Skeletal muscle cell (primary cell): Measurements from ENCODE around the gene SPIC.
"Not testable (repeated sequence)": the region's sequence is repeated elsewhere in the genome, so short reads cannot be mapped to it uniquely, and the experiment has no call there.

ENCODE experiments used
- DNase-seq: peaks from one replicate; pipeline ENCODE4 v3.0.0-alpha.2; 2010; ENCODE audit warnings: low read depth
- H3K4me3 ChIP-seq: 2 replicates; pipeline ENCODE4 v1.5.1; 2011; ENCODE audit warnings: low read depth, mild to moderate bottlenecking, control low read depth, low read length, moderate library complexity

SPIC gene

DNA sequence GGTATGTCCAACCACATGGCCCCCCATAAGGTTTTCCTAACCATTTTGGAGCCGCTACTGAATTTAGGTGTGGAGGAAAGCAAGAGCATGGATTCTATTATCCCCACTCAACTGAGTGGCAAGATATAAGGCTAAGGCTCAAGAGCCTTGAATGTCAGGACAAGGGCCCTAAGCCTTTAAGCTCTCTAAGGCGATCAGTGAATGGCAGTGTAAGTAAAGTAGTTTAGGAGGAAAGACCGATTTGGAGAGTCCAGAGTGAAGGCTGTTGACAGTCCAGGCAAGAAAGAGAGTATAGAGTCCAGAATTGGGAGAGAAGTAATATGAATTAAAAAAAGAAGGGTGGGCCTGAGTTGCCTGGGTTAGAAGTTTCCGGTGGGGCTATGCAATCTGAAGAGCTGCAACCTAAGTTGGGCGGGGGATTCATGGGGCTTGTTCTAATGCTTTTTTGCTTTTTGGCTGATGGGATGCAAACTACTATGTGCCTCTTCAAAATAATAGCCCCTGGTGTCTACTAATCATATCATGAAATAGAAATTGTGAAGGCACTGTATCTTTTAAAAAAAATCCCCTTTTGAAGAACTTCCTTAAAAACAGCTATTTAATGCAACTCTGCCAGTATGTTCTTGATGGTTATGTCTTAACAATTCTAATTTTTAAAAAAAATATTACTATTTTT, at the start of gene SPIC:
Gene SPIC (plus strand): TSS at position 626 of the 676 bp plus-strand sequence. CDS start 1,569 bp downstream, outside the sequence.
- H3K4me3 ChIP-seq = no peak within 1 kb of the TSS
- DNase-seq = no peak

DNA sequence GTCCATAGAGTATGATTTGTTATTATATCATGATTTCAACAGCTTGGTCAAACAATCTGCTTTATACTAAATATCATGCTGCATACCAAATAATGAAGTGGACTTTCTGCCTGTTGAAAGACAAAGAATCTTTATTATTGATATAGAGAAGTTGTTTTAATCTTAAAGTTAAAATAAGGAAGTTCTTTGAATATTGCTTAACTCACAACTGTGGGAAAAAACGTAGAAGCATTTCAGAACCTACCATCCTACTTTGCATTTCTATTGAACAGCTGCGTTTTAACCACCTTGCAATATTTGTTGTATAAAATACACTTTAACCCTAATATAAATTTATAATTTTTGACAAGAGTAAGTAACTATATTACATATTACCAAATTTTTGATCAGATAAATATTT, 44.7 kb upstream of the SPIC start:
- H3K4me3 ChIP-seq = no peak overlapping the region
- no peak for DNase-seq

DNA sequence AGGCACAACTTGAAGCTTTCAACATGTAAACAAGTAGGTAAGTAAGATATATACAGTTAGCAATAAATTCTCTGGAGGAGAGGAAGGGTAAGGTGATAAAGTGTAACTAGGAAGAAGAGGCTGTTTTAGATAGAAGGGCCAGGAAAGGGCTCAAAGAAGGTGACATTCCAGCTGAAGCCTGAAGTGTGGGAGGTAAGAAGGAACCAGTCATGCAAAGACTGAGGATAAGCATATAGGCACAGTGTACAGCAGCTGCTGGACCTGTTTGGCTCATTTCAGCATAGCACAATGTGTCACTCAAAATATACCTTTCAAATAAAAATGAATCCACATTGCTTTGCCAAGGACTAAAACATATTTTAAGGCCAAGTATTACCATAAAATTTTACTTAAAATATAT, 39.0 kb upstream of the SPIC start:
- no peak for DNase-seq

DNA sequence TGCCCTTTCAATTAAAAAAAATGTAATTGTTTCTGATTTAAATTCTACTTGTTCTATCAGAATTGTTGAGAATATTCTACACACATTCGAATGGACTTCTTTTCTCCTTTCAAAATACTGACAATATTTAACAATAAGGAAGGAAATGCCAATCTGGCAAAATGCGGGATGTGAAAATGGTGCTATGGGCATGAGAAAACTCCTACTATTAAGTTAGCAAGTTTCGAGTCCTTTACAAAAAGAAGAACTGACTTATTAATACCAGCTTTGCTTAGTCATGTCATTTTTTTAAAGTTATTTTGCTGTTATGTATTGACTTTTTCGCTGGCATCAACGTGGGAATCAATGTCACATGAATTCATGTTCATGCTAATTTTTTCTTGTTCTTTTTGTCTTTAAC, 35.9 kb upstream of the SPIC start:
- DNase-seq = no peak
- no peak overlapping the region for H3K4me3 ChIP-seq

More for the DNA sequence above, 39.0 kb upstream of the SPIC start:
- no peak overlapping the region for H3K4me3 ChIP-seq

DNA sequence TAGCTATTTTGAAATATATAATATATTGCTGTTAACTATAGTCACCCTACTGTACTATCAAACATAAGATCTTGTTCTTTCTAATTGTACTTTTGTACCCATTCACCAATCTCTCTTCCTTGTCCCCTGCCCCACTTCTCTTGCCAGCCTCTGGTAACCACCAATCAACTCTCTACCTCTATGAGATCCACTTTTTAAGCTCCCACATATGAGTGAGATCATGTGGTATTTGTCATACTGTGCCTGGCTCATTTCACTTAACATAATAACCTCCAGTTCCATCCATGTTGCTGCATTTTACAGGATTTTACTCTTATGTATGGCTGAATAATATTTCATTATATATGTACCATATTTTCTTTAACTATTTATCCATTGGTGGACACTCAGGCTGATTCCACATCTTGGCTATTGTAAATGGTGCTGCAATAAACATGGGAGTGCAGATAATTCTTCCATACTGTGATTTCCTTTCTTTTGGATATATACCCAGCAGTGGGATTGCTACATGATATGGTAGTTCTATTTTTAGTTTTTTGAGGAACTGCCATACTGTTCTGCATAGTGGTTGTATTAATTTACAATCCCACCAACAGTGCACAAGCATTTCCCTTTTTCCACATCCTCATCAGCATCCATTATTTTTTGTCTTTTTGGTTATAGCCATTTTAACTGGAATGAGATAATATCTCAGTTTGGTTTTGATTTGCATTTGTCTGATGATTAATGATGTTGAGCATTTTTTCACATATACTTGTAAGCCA, 33.5 kb upstream of the SPIC start:
- H3K4me3 ChIP-seq = no peak overlapping the region
- no peak for DNase-seq

DNA sequence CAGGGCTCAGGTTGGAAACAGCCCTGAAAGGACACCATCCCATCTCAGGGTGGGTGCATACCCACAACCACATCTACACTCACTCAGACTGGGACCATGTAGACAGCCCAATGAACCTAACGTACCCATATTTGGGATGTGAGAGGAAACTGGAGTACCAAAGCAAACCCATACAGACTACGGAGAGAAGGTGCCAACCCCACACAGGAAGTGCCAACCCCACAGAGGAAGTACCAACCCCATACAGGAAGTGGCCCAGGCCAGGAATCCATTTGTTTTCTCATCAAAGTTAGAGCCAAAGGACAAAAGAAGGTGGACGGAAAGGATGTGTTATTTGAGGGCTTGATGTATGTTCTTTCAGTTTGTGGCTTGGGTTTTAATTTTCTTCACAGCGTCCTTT, 19.5 kb upstream of the SPIC start:
- DNase-seq = no peak
- no peak overlapping the region for H3K4me3 ChIP-seq

DNA sequence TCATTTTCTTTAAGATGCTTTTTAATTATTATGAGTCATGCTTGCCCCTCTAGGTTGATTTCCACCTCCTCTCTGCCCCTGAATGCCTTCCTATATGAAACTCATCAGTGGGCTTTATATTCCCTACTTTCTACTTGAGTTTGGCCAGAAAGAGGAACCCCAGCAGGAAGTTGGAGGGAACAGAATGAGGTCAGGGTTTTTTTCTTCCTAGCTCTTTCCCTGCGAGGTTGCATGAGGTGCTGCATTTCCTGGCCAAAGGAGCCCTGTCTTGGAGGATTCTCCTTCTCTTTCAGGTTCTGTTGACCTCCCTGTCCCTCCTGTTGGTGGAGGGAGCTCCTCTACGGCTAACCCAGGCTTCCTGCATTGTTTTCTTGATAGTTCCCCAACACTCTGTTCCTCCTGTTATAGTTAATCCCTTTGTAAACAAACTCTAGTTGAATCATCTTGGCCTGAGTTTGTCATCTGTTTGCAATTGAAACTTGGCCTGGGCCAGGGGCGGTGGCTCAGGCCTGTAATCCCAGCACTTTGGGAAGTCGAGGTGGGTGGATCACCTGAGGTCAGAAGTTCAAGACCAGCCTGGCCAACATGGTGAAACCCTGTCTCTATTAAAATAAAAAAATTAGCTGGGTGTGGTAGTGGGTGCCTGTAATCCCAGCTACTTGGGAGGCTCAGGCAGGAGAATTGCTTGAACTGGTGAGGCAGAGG, 15.3 kb upstream of the SPIC start:
- DNase-seq = no peak
- no peak overlapping the region for H3K4me3 ChIP-seq

DNA sequence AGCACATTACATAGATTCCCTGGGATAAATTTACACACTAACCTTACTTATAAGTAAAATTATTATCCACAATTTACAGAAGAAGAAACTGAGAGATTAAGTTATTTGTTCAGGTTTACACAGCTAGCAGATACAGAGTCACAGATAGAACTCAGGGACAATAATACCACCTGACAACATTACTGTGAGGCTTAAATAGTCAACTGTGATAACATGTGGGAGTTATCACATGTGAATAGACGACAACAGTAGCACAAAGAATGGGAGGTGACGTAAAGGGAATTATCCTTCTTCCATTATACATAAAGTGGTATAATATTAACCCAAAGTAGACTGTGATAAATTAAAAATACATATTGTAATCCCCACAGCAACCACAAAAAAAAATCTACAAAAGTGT, 6.2 kb upstream of the SPIC start:
- no peak for DNase-seq

DNA sequence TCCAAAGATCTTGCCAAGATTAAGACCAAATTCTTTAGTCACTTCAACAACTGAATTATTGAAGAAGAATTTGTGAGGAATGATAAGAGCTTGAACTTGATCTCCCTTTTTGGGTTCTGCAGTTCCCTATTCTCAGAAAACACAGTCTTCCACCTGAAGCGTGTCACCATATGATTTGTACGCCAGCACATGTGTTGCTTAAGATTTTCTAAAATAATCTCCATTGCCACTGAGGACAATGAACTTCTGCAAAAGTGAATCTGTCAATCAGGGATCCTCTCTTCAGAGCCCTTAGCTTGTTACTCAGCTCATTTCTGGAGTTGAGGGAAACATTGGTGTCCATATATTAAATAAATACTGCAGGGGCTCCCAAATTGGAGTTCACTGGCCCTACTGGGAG, 4.2 kb upstream of the SPIC start:
- H3K4me3 ChIP-seq = no peak overlapping the region
- DNase-seq = no peak

More for the DNA sequence above, 6.2 kb upstream of the SPIC start:
- no peak overlapping the region for H3K4me3 ChIP-seq

DNA sequence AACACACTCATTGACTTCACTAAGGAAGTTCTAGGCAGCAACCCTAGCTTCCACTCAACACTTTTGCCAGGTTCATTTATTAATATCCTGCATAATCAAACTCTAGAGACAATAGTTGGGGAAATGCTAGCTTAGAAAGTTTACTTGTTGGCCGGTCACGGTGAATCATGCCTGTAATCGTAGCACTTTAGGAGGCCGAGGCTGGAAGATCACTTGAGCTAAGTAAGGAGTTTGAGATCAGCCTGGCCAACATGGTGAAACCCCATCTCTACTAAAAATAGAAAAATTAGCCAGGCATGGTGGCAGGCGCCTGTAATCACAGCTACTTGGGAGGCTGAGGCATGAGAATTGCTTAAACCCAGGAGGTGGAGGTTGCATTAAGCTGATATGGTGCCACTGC, 3.3 kb upstream of the SPIC start:
- not testable (repeated sequence) for H3K4me3 ChIP-seq, DNase-seq

DNA sequence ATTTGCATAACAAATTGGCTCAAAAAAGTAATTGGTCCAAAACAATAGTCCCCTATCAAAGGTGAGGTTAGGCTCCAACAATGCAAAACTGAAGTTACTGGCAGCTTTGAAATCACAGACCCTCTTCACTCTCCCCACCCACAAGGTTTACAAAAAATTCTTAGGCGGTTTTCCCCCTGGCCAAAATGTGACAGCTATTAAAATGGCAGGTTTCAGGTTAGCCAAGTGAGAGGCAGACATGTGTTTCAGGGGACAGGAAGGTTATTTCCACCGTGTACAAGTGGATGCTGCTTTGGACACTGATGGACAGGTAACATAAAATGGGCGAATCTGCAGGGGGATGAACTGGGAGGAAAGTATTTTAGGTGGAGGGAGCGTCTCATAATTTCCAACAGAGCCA, 888 bp upstream of the SPIC start:
- DNase-seq = no peak
- H3K4me3 ChIP-seq = no peak overlapping the region

DNA sequence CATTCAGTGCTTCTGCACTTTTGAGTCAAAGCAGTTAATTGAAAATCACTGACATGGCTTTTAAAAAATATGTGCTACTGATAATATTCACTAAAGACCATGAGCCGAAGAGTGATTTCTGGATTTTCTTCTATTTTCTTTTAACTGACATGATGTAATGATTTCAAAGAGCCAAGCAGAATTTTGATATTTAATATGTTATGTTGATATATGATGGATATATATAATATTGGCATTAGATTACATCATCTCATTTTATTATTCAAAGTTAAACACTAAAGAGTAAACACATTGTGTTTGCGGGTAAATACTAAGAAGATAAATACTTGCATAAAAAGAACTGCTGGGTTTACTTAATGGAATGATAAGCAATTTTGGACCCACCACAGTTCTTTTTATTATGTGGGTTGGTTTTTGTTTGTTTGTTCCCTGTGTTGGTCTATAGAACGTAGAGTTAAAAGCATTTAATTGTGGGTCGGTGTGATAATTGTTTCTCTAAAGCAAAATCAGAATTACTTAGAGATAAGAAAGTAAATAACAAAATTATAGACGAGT, 692 bp downstream of the SPIC start:
- DNase-seq = no peak
- no peak overlapping the region for H3K4me3 ChIP-seq

DNA sequence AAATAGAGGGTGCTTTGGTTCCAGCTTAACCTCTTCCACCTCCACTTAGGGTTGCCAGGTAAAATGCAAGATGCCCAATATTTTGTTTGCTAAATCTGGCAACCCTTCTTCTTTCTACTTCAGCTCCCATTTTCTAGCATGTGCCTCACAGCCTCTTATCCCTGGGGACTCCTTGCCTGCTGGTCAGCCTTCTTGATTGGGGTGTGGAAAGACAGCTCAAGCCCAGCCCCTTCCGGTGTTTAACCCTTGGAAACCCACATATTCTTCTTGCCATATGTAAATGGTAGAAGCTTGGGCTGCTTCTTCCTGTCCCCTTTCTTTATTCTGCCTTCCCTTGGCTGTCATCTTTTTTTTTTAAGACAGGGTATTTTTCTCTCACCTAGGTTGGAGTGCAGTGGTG, 5.7 kb downstream of the SPIC start:
- H3K4me3 ChIP-seq = no peak overlapping the region
- no peak for DNase-seq

DNA sequence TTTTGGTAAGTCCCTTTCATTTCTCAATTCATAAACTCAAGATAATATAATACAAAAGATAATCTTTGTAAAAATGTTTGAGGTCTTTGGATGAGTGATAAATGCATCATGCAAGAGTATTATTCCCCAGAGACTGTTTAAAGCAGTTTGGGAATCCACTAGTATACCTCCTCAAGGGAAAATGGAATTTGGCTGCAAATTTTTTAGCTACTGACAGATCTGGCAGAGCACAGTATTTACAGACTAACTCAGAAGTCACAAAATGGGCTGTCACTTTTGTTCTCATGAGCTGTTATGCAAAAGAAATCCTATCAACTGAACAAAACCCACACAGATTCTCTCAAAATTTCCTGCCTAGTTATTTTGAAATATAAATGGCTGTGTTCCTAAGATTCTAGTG, 9.9 kb downstream of the SPIC start:
- no peak overlapping the region for H3K4me3 ChIP-seq
- DNase-seq = no peak

DNA sequence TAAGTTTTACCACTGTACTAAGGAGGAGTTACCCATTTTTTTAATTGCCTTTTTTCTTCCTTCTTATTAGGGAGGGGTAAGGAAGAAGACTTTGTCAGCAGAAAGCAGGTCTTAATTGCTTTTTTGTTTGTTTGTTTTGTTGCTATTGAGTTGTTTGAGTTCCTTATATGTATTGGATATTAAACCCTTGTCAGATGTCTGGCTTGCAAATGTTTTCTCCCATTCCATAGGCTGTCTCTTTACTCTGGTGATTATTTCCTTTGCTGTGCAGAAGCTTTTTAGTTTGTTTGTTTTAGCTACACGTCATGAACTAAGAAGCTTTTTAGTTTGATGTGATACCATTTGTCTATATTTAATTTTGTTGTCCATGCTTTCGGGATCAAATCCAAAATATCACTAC, 13.3 kb downstream of the SPIC start:
- no peak for DNase-seq
- H3K4me3 ChIP-seq = no peak overlapping the region

DNA sequence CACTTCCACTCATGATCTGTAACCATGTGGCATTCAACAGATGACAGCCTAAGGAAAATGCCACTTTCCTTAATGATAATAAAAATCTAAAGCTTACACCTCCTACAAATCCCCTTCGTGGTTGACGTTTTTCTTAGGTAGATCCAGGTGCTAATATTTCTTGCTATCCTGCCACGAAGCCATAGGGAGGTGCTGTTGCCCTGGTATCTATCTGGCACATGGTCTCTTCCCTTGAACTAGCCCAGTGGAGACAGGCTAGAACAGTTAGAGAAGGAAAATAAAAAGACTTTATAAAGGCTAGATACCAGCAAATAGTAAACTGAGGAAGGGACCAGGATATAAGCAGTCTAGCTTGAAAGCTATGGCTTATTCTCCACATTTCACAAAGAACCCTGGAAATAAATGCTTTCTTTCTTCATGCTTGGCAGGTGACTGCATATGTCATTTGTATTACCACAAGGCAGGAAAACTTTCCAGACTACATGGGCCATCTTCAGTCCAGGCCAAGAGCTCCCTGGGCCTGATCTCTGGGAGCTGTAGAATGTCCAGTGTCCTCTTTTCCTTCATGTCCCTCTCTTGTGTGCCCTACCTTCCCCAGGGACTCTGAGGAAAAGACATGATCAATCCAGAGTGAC, 15.3 kb downstream of the SPIC start:
- H3K4me3 ChIP-seq = no peak overlapping the region
- DNase-seq = no peak

DNA sequence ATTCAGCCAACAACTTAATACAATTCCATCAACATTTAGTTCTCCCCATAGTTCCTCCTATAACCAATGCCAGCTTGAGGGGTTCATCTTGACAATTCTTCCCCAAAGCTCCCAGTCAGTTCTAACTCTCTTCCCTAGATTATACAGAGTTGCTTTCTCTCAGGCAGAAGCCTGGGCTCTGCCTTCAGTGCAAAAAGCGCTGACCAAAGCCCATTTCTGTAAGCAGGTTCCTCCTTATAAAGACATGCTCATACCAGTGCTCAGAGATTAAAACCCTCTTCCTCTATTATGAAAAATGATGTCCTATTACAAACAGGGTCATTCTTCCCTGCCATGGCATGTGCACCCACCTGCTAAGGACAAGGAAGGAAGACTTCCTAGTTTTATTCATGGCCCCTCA, 16.2 kb downstream of the SPIC start:
- DNase-seq = no peak
- no peak overlapping the region for H3K4me3 ChIP-seq

DNA sequence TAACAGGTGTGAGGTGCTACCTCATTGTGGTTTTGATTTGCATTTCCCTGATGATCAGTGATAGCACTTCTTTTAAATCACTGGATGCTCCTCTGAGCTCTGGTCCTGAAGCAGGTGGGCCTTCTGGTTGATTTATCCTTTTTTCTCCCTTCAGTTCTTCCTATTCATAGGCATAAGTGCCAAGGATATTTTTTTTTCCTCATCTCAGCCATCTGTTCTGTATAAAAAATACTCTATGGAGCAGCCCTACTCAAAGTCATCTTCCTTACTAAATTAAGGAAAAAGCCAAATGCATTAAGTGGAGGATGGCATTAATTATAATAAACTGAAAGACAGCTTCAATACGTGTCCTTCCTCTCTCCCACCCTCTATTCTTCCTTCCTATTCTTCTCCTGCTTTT, 18.4 kb downstream of the SPIC start:
- no peak overlapping the region for H3K4me3 ChIP-seq
- no peak for DNase-seq

DNA sequence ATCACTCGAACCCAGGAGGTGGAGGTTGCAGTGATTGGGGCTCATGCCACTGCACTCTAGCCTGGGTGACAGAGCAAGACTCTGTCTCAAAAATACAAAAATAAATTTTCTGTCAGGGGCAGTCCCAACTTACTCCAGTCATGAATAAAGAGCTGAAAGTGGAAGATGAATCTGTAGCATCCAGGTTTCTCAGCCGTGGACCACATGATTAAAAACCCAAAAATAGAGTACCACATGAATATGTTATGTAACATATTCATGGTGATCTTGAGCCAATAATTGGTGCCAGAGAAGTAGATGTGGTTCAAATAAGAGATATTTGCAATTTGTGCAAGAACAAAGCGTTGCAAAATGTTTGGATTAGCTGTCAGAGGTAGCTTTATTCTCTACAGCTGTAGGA, 23.1 kb downstream of the SPIC start:
- H3K4me3 ChIP-seq = no peak overlapping the region
- no peak for DNase-seq

DNA sequence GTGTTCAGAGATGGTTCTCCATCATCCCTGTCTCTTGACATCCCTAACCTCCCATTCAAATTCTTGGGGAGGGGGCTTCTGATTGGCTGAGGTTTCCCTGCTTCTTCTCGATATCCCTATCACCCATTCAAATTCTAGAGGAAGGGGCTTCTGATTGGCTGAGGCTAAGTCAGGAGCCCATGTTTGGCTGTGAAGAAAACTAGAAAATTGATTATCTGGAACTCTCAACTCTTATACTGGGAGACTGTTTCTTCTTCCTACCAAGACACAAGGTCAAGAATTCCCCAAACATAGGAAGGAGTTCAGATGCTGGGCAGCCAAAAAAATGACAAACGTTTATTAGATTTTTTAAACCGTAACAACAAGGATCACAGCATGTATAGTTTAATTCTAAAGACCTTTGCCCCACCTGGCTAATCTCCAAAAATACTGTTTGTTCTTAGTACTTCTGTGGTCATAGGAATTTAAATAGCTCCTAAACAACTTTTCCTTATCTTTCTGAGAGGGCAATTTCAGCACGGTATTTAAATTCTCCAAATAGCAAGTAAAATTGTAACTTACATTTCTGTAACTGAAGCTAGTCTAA, 26.4 kb downstream of the SPIC start:
- no peak overlapping the region for H3K4me3 ChIP-seq
- DNase-seq = no peak
